GM03348 (cell line): Measurements from ENCODE around the gene AQP3.
"Not testable (repeated sequence)": the region's sequence is repeated elsewhere in the genome, so short reads cannot be mapped to it uniquely, and the experiment has no call there.

ENCODE experiments used
- DNase-seq: peaks from one replicate; pipeline ENCODE4 v3.0.0; 2012; ENCODE audit warnings: low spot score

Gene AQP3

DNA sequence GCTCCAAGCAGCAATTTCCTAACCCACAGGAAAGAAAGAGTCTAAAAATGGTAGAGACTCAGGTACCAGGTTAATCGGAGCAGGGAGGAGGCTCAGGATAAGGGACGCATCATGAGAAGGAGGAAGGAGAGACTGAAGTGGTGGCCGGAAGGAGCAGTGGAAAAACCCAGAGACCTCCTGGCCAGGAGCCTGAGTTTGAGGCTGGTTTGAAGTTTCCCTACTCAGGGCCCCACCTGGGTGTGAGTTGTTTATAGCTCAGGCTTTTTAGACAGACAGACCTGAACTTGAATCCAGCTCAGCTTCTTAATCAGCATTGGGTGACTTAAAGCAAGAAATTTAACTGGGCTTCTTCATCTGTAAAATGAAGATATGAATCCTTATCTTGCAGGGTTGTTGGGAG is 33.1 kb downstream of the AQP3 start:
- DNase-seq, result no peak

DNA sequence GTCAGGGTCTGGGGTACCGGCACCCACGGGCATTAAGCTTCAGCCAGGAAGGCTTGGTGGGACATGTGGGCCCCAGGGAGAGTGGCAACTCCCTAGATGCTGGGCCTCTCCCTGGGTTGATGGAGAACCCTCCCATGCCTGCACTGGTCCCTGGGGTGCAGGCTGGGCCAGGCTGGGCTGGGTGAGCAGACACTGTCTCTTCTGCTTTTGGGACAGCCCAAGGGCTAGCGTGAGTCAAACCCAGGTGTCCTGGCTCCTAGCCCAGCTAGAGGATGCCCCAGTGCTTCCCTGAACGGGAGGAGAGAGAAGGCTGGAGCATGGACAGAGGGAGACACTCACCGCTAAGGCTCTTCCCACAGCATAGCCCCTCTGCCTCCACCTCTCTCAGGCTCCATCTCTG is 39.3 kb downstream of the AQP3 start:
- DNase-seq, result no peak

GRCh38 chr9:33407061-33407460 is 40.3 kb downstream of the AQP3 start:
- no peak for DNase-seq

DNA sequence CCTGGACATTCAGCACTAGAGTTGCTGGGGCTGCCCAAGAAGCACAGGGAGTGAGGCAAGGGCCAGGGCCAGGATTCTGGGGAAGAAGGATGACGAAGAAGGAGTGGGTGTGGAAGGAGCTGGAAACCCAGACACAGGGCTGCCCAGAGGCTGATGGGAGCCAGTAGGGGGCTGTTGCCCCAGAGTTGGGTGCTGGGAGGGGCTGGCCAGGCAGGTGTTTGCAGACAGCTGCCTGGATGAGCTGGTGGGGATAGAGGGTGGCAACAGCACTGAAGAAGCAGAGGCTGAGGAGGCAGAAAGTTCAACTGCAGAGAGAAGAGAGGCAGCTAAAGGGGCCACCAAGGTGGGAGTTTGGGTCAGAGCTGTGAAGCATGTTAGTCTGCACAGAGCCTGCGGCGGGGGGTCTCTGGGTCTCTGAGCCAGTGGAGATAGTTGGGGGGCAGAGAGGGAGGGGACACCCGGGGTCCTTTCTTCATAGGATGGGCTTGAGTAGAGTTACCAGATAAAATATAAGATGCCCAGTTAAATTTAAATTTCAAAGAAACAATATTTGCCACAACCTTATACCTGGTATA is 42.5 kb downstream of the AQP3 start:
- DNase-seq, result no peak

DNA sequence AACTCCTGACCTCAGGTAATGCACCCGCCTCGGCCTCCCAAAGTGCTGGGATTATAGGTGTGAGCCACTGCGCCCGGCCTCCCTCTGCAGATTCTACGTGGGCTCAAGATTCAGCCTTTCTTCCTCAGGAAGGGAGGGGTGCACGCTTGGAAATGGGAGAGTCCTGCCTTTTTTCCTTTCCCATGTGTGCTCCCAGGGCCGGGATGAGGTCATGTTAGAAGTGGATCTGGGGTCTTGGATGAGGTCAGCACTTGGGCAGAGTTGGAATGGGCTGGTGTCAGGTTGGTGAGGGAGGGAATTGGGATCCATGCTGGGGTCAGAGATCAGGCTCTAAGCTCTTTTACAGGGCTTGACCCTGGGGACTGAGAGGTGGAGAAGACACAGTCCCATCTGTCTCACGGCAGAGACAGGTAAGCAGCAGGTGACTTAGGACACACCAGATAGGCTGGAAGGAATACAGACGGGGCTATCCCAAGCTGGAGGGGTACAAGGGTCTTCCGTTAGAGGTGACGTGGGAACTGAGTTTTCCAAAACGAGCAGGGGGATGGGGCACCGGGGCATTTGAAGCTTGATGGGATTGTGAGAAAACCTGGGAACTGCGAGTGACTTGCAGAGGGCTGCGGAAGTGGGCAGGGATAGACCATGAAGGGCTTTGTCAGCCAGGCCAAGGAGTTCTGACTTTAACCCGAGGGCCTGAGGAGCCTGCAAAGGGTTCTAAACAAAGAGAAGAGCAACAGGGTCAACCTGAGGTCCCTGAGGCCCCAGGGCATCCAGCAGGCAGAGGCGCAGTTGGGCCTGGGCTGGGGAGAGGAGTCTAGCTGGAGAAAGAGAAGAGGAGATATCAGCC is 43.2 kb downstream of the AQP3 start:
- DNase-seq, result no peak

DNA sequence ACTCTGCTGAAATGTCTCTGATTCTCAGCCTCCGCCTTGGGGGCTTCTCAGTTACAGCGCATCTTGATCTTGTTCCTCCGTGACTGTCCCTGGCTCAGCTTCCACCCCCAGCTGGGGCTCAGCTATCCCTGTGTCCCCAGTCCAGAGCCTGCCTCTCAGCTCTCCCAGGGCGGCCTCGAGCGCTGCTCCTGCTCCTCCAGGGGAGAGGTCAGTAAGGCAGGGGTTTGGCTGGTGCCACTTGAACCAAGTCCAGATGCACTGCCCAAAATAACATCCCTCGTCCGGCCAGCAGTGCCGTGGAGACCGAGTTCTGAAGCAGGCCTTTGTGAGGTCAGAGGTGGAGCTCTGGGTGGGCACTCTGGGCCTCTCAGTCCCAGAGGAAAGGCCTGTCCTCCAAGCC is 45.0 kb downstream of the AQP3 start, which contains the start of gene AQP7:
TSS of gene AQP7 (minus strand) at position 198 of the 400 bp plus-strand sequence. CDS start 1,306 bp downstream, outside the sequence.
- not testable (repeated sequence) for DNase-seq

DNA sequence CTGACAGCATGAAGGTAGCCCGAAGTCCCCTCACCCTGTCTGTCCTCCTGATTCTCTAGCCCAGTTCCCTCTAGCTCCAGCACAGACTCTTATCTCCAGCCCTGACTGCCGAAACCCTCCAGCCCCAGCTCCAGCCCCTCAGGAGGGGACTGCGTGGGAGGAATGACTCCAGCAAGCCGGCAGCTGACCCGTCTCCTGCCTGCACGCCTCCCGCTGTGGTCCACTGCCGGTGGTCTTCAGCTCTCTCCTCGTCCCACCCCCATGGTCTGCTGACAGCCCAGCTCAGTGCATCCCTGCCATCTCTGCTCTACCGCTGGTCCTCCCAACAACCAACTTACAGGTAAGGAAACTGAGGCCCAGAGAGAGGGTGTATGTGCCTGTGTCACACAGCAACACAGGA is 45.6 kb downstream of the AQP3 start:
- not testable (repeated sequence) for DNase-seq

DNA sequence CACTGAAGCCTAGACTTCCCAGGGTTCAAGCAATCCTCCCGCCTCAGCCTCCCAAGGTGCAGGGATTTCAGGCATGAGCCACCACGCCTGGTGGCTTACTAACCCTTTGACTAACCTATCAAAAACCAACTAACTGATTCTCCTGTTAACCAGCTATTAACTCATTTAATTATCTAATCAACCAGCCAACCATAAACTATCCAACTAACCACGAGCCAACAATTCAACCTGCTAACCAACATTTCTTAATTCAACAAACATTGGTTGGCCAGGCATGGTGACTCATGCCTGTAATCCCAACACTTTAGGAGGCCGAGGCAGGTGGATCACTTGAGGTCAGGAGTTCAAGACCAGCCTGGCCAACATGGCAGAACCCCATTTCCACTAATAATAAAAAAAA is 48.3 kb downstream of the AQP3 start:
- not testable (repeated sequence) for DNase-seq

DNA sequence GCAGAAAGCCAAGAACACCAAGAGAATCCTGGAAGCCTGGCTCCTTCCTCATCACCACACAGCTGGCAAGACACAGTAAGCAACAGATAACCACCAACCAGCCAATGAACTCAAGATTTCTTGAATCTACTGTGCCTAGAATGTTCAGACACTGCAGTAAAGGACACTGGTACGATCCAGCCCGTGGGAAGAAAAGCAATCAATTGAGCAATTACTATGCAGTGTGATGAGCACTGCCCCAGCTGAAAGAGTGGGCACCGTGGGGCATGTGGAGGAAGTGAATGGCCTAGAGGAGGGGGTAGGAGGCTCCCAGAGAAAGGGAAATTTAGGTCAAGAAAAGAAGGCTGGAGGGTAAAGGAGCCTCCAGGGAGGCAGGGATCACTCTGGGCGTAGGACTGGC is 49.6 kb downstream of the AQP3 start:
- not testable (repeated sequence) for DNase-seq

DNA sequence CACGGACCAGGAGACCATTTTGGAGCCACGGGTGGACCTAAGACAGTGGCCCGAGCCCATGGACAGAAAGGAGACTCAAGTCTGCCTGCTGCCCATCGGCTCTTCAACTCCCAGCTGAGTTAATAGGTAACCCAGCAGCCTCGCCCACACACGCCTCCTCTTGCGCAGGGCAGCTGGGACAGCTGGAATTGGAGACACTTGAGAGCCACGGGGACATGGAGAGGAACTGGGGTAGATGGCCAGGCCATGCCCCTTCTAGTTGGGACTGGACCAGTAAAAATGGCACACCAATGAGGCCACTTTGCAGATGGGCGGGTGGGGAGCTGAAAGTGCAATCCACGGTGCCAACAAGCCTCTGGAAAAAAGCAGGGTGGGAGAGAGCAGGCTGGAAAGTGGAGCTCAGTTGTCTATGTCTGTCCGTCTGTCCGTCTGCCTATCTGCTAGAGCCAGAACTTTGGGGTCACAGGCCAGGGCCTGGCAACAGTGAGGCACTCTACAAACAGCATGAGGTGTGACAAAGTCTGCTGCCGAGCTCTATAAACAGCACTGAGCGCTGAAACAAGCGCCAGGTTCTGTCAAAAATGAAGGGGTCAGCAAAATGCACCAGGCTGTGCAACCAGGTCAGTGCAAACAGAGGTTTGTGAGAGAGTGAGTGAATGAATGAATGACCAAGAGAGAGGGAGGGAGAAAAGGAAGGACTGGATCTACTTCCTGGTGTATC is 52.1 kb downstream of the AQP3 start:
- not testable (repeated sequence) for DNase-seq

GRCh38 chr9:33393986-33394385 is 53.4 kb downstream of the AQP3 start:
- not testable (repeated sequence) for DNase-seq

DNA sequence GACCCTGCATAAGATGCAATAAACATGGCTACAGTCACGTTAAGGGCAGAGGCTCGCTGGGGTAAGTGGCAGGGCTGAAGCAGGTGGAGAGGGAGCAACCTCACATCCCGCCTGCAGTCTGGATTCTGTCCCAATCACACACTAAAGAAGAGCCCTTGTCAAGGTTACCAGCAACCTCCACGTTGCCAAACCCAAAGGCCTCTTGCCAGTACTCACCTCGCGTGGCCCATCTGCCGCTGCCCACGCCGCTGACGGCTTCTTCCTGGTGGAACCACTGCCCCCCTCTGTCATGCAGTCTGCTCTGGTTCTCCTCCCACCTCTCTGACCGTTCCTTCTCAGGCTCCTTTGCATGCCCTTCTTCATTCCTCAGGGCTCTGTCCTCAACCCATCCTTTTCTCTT is 53.8 kb downstream of the AQP3 start:
- DNase-seq, result no peak

- not testable (repeated sequence) for DNase-seq
Measured at GRCh38 chr9:33392591-33393021, 54.8 kb downstream of the AQP3 start.
